HG02840 (cell line): ENCODE data around the gene FKBP5.
"Not testable (repeated sequence)": the region's sequence is repeated elsewhere in the genome, so short reads cannot be mapped to it uniquely, and the experiment has no call there.

Experiments used
- ATAC-seq: cut with Tn5 transposase; IDR thresholded peaks from one replicate; pipeline ENCODE4 v1.9.1; 2021; ENCODE audit warnings: mild to moderate bottlenecking, moderate library complexity, moderate number of reproducible peaks; ENCODE audit not compliant: unreplicated experiment, low FRiP score

Gene FKBP5

GRCh38 chr6:35694462-35694861 is 5.7 kb upstream of the FKBP5 start:
- ATAC-seq = no peak

- ATAC-seq = no peak
Measured at GRCh38 chr6:35691027-35691824, 2.5 kb upstream of the FKBP5 start.

- no peak for ATAC-seq
Measured at GRCh38 chr6:35690484-35690883, 1.8 kb upstream of the FKBP5 start.

- ATAC-seq = not testable (repeated sequence)
Measured at GRCh38 chr6:35690006-35690405, 1.3 kb upstream of the FKBP5 start.

GRCh38 chr6:35687658-35688604 is 784 bp downstream of the FKBP5 start:
- ATAC-seq = peak; percentile 45

- no peak for ATAC-seq
Measured at GRCh38 chr6:35686873-35687555, 1.7 kb downstream of the FKBP5 start.

GRCh38 chr6:35686436-35686835 is 2.3 kb downstream of the FKBP5 start:
- ATAC-seq = no peak

- no peak for ATAC-seq
Measured at GRCh38 chr6:35683267-35683666, 5.4 kb downstream of the FKBP5 start.

GRCh38 chr6:35681298-35681697 is 7.4 kb downstream of the FKBP5 start:
- ATAC-seq = no peak

GRCh38 chr6:35679399-35679798 is 9.3 kb downstream of the FKBP5 start:
- no peak for ATAC-seq

- ATAC-seq = no peak
Measured at GRCh38 chr6:35678814-35679213, 9.9 kb downstream of the FKBP5 start.

- no peak for ATAC-seq
Measured at GRCh38 chr6:35678021-35678654, 10.6 kb downstream of the FKBP5 start.

- ATAC-seq = no peak
Measured at GRCh38 chr6:35677456-35677855, 11.3 kb downstream of the FKBP5 start.

- no peak for ATAC-seq
Measured at GRCh38 chr6:35675871-35676459, 12.8 kb downstream of the FKBP5 start.

- no peak for ATAC-seq
Measured at GRCh38 chr6:35674594-35674993, 14.1 kb downstream of the FKBP5 start.

- ATAC-seq = no peak
Measured at GRCh38 chr6:35673755-35674154, 15.0 kb downstream of the FKBP5 start.

- not testable (repeated sequence) for ATAC-seq
Measured at GRCh38 chr6:35673284-35673666, 15.4 kb downstream of the FKBP5 start.

- ATAC-seq = not testable (repeated sequence)
Measured at GRCh38 chr6:35670453-35670852, 18.3 kb downstream of the FKBP5 start.

- no peak for ATAC-seq
Measured at GRCh38 chr6:35669451-35670045, 19.2 kb downstream of the FKBP5 start.
